Fibroblast of skin of abdomen (primary cell): ENCODE measurements around the gene USP34. TPM values are rescaled to one million over a fixed set of nuclear protein-coding genes. Genes with fewer than 3 reads are reported as not detected.
"Not testable (repeated sequence)": the region's sequence is repeated elsewhere in the genome, so short reads cannot be mapped to it uniquely, and the experiment has no call there.

Experiments
- DNase-seq: peaks from one replicate; pipeline ENCODE4 v3.0.0-alpha.2; 2013
- polyA plus RNA-seq, 2 experiments: library from polyadenylated mRNA; unstranded; fragments of 120-200 nt; gene quantifications; one replicate each; pipeline ENCODE4 v1.2.1, GENCODE V29; 2013; ENCODE audit not compliant: insufficient read length in 2 of 2

USP34 gene, protein sequence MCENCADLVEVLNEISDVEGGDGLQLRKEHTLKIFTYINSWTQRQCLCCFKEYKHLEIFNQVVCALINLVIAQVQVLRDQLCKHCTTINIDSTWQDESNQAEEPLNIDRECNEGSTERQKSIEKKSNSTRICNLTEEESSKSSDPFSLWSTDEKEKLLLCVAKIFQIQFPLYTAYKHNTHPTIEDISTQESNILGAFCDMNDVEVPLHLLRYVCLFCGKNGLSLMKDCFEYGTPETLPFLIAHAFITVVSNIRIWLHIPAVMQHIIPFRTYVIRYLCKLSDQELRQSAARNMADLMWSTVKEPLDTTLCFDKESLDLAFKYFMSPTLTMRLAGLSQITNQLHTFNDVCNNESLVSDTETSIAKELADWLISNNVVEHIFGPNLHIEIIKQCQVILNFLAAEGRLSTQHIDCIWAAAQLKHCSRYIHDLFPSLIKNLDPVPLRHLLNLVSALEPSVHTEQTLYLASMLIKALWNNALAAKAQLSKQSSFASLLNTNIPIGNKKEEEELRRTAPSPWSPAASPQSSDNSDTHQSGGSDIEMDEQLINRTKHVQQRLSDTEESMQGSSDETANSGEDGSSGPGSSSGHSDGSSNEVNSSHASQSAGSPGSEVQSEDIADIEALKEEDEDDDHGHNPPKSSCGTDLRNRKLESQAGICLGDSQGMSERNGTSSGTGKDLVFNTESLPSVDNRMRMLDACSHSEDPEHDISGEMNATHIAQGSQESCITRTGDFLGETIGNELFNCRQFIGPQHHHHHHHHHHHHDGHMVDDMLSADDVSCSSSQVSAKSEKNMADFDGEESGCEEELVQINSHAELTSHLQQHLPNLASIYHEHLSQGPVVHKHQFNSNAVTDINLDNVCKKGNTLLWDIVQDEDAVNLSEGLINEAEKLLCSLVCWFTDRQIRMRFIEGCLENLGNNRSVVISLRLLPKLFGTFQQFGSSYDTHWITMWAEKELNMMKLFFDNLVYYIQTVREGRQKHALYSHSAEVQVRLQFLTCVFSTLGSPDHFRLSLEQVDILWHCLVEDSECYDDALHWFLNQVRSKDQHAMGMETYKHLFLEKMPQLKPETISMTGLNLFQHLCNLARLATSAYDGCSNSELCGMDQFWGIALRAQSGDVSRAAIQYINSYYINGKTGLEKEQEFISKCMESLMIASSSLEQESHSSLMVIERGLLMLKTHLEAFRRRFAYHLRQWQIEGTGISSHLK (N-terminal part only)
- polyA plus RNA-seq (2013, experiment 1 of 2; ENCODE audit: insufficient read length): 90.4 TPM
- polyA plus RNA-seq (2013, experiment 2 of 2; ENCODE audit: insufficient read length): 84.7 TPM

DNA sequence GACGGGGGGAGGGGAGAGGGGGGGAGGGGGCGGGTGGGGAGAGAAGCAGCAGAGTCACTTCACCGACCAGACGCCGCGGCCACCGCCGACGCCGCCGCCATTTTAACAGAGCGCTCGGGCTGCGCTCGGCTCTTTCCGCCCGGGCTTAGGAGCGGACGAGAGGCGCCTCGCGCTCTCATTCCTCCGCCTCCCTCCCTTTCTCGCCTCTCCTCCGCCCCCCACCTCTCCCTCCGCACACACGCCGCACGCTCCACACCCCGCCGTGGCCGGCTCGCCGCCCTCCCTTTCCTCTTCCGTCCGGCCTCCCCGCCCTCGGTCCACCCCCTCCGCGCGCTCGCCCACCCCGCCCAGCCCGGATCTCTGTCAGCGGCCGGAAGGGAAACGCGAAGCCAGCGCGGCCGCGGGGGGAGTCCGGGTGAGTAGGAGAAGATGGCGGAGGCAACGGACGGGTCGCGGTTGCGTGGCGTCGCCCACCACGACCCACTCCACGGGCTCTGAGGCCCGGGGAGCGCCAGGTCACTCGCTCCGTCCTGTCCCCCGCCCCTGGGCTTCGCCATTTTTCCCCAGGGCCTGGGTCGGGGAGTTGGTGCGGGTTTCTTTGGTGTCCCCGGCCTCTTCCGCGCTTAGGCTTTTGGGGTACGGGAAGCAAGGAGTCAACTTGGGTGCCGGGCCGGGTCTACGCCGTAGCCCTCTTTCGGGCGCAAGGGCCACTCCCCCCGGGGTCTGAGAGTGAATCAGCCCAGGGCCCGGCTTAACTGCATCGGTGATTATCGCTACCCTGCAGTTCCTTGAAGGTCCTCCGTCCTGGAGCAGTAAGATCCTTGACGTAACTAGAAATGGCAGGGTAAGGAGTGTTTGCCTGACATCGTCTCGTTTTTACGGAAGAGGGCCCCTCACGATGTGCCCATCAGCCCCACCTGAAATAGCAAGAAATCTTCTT lies at the start of gene USP34:
TSS of gene USP34 (minus strand) at position 123 of the 940 bp plus-strand sequence. CDS start 395 bp downstream, outside the sequence.
- DNase-seq: peak; percentile 97

- DNase-seq: no peak
These were observed 49.4 kb upstream of the USP34 start for GRCh38 chr2:61520261-61520660.

- no peak for DNase-seq
These were observed 42.0 kb upstream of the USP34 start for GRCh38 chr2:61512768-61513398.

DNA sequence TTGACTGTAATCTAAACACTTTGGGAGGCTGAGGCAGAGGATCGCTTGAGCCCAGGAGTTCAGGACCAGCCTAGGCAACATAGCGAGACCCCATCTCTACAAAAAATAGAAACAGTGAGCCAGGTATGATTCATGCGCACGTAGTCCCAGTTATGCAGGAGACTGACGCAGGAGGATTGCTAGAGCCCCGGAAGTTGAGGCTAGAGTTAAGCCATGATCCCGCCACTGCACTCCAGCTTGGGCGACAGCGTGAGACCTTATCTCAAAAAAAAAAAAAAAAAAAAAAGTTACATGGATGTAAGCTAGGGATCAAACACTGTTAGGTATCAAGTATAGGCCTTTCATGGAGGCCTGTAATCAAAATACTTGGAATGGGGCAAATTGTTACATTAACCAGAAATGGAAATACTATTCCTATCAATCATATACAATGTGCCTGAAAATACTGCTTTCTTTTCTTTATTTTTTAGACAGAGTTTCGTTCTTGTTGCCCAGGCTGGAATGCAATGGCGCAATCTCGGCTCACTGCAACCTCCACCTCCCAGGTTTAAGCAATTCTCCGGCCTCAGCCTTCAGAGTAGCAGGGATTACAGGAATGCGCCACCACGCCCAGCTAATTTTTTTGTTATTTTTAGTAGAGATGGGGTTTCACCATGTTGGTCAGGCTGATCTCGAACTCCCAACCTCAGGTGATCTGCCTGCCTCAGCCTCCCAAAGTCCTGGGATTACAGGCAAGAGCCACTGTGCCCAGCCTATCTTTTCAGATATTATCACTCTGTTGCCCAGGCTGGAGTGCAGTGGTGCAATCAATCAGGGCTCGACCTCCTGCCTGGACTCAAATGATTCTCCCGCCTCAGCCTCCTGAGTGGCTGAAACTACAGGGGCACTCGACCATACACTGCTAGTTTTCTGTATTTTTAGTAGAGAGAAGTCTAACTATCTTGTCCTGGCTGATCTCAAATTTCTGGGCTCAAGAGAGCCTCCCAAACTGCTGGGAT lies 40.1 kb upstream of the USP34 start:
- DNase-seq: no peak

DNA sequence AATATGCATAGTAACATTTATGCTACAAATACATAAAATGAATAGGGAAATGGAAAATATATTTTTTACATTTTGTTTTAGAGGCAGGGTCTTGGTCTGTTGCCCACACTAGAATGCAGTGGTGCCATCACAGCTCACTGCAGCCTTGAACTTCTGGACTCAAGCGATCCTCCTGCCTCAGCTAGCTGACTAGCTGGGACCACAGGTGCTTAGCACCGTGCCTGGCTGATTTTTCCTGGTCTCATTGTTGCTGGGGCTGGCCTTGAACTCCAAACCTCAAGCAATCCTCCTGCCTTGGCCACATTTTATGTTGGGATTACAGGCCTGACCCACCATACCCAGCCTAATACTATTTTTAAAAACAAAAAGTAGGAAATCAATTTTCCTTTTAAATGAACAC lies 34.1 kb upstream of the USP34 start:
- no peak for DNase-seq

GRCh38 chr2:61499060-61499459 lies 28.2 kb upstream of the USP34 start:
- no peak for DNase-seq

DNA sequence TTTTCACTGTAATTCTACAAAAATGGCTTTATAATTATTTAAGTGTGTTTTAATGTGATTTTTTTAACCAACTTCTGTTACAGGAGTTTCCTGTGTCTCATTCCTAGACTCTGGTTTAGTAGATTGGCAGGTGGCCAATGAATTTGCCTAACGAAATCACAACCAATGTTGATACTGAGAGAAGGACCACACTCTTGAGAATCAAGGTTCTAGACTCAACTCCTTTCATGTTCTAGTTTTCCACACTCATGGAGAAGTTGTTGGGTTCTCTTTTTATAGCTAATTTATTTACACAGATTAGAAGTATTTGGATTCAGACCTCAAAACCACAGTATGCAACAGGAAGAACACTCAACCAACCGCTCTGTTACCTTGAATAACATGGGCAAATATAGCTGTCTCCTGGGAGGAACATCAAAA lies 22.6 kb upstream of the USP34 start:
- peak; percentile 34 for DNase-seq

GRCh38 chr2:61492476-61492875 lies 21.6 kb upstream of the USP34 start:
- DNase-seq: no peak

- no peak for DNase-seq
These were observed 14.4 kb upstream of the USP34 start for GRCh38 chr2:61485281-61485680.

DNA sequence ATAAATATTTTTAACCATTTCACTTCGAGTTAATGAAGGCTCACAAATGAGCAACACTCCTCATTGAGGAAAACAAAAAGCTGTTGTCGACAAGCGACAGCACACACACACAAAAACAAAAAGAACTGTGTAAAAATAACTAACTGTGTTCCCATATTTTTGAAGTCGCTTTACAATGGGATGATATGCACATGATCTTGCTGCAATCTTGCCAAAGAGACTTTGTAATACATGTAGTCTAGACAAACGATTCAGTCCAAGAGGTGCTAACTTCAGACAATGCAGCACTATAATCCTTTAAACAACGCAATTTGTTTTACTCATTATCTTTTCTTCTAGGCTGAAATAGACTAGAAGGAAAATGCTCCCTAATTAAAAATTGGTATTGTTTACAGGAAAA lies 7.2 kb upstream of the USP34 start:
- no peak for DNase-seq

GRCh38 chr2:61476929-61477589 lies 6.2 kb upstream of the USP34 start:
- not testable (repeated sequence) for DNase-seq

GRCh38 chr2:61471905-61472805 lies 1.3 kb upstream of the USP34 start:
- DNase-seq: no peak

DNA sequence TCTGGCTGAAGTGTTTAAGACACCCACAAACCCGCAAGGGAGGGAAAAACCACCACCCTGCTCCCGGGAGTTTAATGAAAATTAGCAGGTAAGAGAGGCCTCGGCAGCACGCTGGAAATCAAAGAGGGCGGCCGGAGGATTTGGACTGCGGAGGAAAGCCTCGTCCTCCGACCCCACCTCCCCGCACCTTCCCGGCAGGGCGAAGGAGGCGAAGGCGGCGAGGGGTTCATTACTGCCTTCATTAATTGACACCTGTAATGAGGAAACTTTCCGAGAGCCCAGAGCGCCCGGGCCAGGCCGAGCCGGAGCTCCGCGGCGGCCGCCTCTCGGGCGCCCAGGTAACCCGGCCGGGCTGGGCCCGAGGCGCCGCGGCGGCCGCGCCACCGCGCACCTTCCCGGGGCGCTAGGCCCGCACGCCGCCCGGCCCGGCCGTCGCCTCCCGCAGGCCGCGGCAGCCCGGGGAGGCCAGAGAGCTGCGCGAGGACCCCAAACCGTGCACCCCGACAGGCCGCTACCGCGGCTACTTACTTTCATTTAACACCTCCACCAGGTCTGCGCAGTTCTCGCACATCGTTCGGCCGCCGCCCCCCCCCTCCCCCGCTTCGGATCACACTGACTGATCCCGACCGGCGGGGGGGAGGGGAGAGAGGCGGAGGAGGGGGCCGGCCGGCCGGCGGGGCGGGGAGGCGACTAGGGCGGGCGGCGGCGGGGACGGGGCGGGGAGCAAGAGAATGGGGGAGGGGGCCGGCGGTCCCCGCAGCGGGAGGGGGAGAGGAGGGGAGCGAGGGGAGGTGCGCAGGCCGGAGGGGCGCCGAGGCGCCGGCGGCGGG lies 550 bp downstream of the USP34 start:
- DNase-seq: peak; percentile 83

GRCh38 chr2:61469424-61470121 lies 1.3 kb downstream of the USP34 start:
- DNase-seq: no peak

- DNase-seq: not testable (repeated sequence)
These were observed 2.7 kb downstream of the USP34 start for GRCh38 chr2:61468231-61468630.

DNA sequence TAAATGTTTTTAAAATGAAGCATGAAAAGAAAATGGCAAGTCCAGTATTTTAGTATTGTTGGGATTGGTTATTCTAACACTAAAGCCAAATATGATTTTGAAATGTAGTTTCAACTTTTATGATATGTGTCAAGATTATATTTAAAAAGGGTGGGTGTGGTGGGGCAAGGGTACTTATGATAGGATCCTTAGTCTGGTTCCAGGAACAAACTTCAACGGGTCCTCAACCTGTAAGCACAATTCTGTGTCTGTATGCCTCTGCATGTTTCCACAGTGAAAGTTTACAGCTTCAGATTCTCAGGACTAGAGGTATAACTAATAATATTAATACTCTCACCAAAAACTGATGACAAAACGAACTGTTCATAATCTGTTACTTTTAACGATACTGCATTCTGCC lies 5.8 kb downstream of the USP34 start:
- DNase-seq: no peak
